HCT116 (cell line): Measurements from ENCODE around the gene CDC42BPB. TPM values are rescaled to one million over a fixed set of nuclear protein-coding genes. Genes with fewer than 3 reads are reported as not detected.

Experiments used
- ATAC-seq: fragments of 200-7000 bp; cut with Tn5 transposase; 2 replicates; pipeline ENCODE4 v1.9.1; 2020; ENCODE audit warnings: mild to moderate bottlenecking, moderate library complexity
- BruUV-seq: library from RNA; stranded (reverse); fragments of 400-500 nt; replicated peaks from 2 replicates; lab custom pipeline; 2021; lab: Mats Ljungman, UMichigan
- CTCF ChIA-PET: fragments of 300-600 bp; sonication (Branson Sonifier 250); formaldehyde crosslinking; loops from one replicate; lab custom pipeline; 2021; ENCODE audit warnings: antibody characterized with exemption; lab: Charles Lee
- POLR2A ChIA-PET: fragments of 300-600, 350-600 bp; sonication (Branson Sonifier 250); formaldehyde crosslinking; loops from one replicate; lab custom pipeline; 2021; ENCODE audit warnings: antibody characterized with exemption; lab: Charles Lee
- RAD21 ChIA-PET, 2 experiments: fragments of 300-600 bp; sonication (Branson Sonifier 250); formaldehyde crosslinking; loops; one replicate each; lab custom pipeline; 2023; ENCODE audit warnings: low total read pairs in 2 of 2; ENCODE audit not compliant: uncharacterized antibody in 2 of 2, unreplicated experiment in 2 of 2, low non-redundant PET in 1 of 2; lab: Charles Lee
- DNase-seq: peaks from one replicate; pipeline ENCODE4 v3.0.0-alpha.2; 2010; ENCODE audit warnings: low read depth, low spot score
- H2AFZ ChIP-seq: fragments of 200-600 bp; shearing (Covaris generic), sonication (generic); 2 replicates; pipeline ENCODE4 v1.6.1; 2017; ENCODE audit warnings: low read depth, mixed run types, mixed read lengths, antibody characterized with exemption, low read length; ENCODE audit not compliant: poor library complexity, severe bottlenecking
- H3K27ac ChIP-seq: 2 replicates; pipeline ENCODE4 v1.5.1; 2012; ENCODE audit warnings: low read depth, low read length
- H3K27me3 ChIP-seq: fragments of 200-600 bp; sonication (generic); 2 replicates; pipeline ENCODE4 v1.6.1; 2016; ENCODE audit warnings: mixed run types, low read length, mixed read lengths; ENCODE audit not compliant: insufficient read depth
- H3K36me3 ChIP-seq, 2 experiments: fragments of 200-500 bp in 1 of 2; fragments of 200-600 bp in 1 of 2; sonication (Bioruptor generic) in 1 of 2; sonication (generic) in 1 of 2; 2 replicates each; pipeline versions ENCODE4 v1.5.1 to v1.6.1; 2014 to 2016; ENCODE audit warnings: low read length in 2 of 2, inconsistent platforms in 1 of 2, mixed read lengths in 1 of 2, mixed run types in 1 of 2; ENCODE audit not compliant: insufficient read depth in 2 of 2, control insufficient read depth in 1 of 2
- H3K4me1 ChIP-seq, 2 experiments: fragments of 200-600 bp in 1 of 2; sonication (generic) in 1 of 2; 2 replicates each; pipeline versions ENCODE4 v1.5.1 to v1.6.1; 2012 to 2017; ENCODE audit warnings: low read length in 2 of 2, inconsistent platforms in 1 of 2, mild to moderate bottlenecking in 1 of 2, mixed read lengths in 1 of 2, mixed run types in 1 of 2, moderate library complexity in 1 of 2; ENCODE audit not compliant: insufficient read depth in 2 of 2, control insufficient read depth in 1 of 2
- H3K4me2 ChIP-seq: fragments of 200-600 bp; sonication (generic); 2 replicates; pipeline ENCODE4 v1.6.1; 2017; ENCODE audit warnings: mixed run types, low read length, mixed read lengths
- H3K4me3 ChIP-seq, 2 experiments: fragments of 200-600 bp in 1 of 2; sonication (generic) in 1 of 2; replicated peaks in 1 of 2; 2 replicates each; pipeline ENCODE4 v1.5.1; 2011 to 2016; ENCODE audit warnings: low read length in 2 of 2, control low read depth in 1 of 2, low read depth in 1 of 2, mild to moderate bottlenecking in 1 of 2, mixed read lengths in 1 of 2, mixed run types in 1 of 2
- H3K79me2 ChIP-seq: fragments of 200-600 bp; sonication (generic); 2 replicates; pipeline ENCODE4 v1.6.1; 2017; ENCODE audit warnings: mild to moderate bottlenecking, mixed run types, low read length, moderate library complexity, mixed read lengths; ENCODE audit not compliant: insufficient read depth
- H3K9ac ChIP-seq: fragments of 200-600 bp; sonication (generic); 2 replicates; pipeline ENCODE4 v1.6.1; 2016; ENCODE audit warnings: low read length, mixed read lengths
- H3K9me2 ChIP-seq: fragments of 200-600 bp; sonication (generic), shearing (Covaris generic); 2 replicates; pipeline ENCODE4 v1.6.1; 2017; ENCODE audit warnings: mixed run types, mild to moderate bottlenecking, moderate library complexity; ENCODE audit not compliant: insufficient read depth
- H3K9me3 ChIP-seq, 2 experiments: fragments of 200-500 bp in 1 of 2; fragments of 200-600 bp in 1 of 2; sonication (Bioruptor generic) in 1 of 2; sonication (generic) in 1 of 2; 2 replicates each; pipeline ENCODE4 v1.6.1; 2014 to 2017; ENCODE audit warnings: low read length in 2 of 2, mixed read lengths in 2 of 2, inconsistent platforms in 1 of 2, low read depth in 1 of 2, mild to moderate bottlenecking in 1 of 2, mixed run types in 1 of 2, moderate library complexity in 1 of 2; ENCODE audit not compliant: control insufficient read depth in 1 of 2, insufficient read depth in 1 of 2
- H4K20me1 ChIP-seq: fragments of 200-600 bp; sonication (generic), shearing (Covaris generic); 2 replicates; pipeline ENCODE4 v1.6.1; 2017; ENCODE audit warnings: mixed run types, mild to moderate bottlenecking, moderate library complexity; ENCODE audit not compliant: insufficient read depth
- CEBPB ChIP-seq: IDR thresholded peaks from 2 replicates; pipeline ENCODE4 v1.6.1; 2012; ENCODE audit warnings: low read depth
- ELF1 ChIP-seq: IDR thresholded peaks from 2 replicates; pipeline ENCODE4 v1.6.1; 2012; ENCODE audit warnings: low read depth, borderline replicate concordance
- EZH2phosphoT487 ChIP-seq: fragments of 200-600 bp; IDR thresholded peaks from 2 replicates; pipeline ENCODE4 v1.6.1; 2018; ENCODE audit warnings: antibody characterized with exemption, borderline replicate concordance
- JUND ChIP-seq: IDR thresholded peaks from 2 replicates; pipeline ENCODE4 v1.6.1; 2012
- RAD21 ChIP-seq: IDR thresholded peaks from 2 replicates; pipeline ENCODE4 v1.6.1; 2012; ENCODE audit warnings: low read depth, mild to moderate bottlenecking
- ZFX ChIP-seq: fragments of 450-650 bp; IDR thresholded peaks from 2 replicates; pipeline ENCODE4 v1.6.1; 2017
- ZNF274 ChIP-seq: fragments of 200-500 bp; sonication (Bioruptor generic); IDR thresholded peaks from 2 replicates; pipeline ENCODE4 v1.6.1; 2014; ENCODE audit warnings: mild to moderate bottlenecking, low read depth, low read length, inconsistent platforms
- intact Hi-C: fragments of 100-400 bp; cut with micrococcal nuclease; formaldehyde crosslinking; loops from 2 replicates; pipeline ENCODE4 v1.10.0; 2022
- total RNA-seq: library from RNA; stranded (reverse); gene quantifications from one replicate; pipeline ENCODE4 v1.2.1, GENCODE V29; 2021; ENCODE audit not compliant: unreplicated experiment
- TF ChIP-seq, protein P1 (sequence below), 3 experiments: fragments of 200-600 bp in 1 of 3; sonication (generic) in 1 of 3; IDR thresholded peaks in 2 of 3; conservative IDR thresholded peaks in 1 of 3; 2 replicates each; pipeline ENCODE4 v1.5.1; 2012 to 2017; ENCODE audit warnings: low read depth in 2 of 3, low read length in 2 of 3, antibody characterized with exemption in 1 of 3, borderline replicate concordance in 1 of 3, control low read depth in 1 of 3, mild to moderate bottlenecking in 1 of 3, mixed read lengths in 1 of 3, mixed run types in 1 of 3, moderate library complexity in 1 of 3; ENCODE audit not compliant: insufficient read depth in 1 of 3

The CDC42BPB gene
- total RNA-seq, 1 experiment from 2014 or later, result 85.6 TPM

DNA sequence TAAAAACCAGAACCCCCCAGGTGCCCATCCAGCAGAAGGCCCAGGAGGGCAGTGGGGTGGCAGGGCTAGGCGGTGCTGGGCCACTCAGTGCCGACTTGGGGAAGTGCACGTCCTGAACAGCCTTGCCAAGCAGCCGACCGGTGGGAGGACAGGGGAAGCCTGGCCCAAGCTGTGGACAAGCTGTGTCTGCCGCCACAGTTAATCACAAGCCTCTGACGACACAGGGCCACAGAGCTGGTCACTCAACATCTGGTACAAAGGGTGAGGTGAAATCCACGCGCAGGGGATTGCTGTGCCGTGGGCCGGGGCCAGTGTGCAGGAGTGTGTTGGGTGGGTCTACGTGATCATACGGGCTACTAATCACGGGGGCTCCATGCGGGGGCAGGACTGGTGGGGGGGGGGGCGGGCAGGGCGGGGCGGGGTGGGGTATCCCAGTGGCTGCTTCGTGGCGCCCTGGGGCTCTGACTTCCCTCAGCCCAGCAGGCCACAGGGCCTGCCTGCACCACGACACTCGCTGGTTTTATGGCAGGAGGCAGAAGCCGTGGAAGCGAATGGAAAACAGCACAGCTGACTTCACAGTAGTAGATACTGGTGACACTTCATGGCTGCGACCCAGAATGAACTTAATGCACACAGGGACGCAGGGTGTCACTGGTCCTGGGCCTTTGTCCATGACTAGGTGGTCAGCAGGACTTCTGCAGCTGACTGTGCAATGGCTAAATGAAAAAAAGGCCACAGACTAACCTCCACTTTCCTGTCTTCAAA lies 124.7 kb downstream of the CDC42BPB start:
- no peak overlapping the region for H3K4me2 ChIP-seq
- CTCF ChIA-PET, result no interaction called here
- TF ChIP-seq EZH2phosphoT487 (no peak), CEBPB (no peak), ZFX (no peak), RAD21 (no peak), ELF1 (no peak), ZNF274 (no peak), JUND (no peak)
- TF ChIP-seq, protein P1, sequence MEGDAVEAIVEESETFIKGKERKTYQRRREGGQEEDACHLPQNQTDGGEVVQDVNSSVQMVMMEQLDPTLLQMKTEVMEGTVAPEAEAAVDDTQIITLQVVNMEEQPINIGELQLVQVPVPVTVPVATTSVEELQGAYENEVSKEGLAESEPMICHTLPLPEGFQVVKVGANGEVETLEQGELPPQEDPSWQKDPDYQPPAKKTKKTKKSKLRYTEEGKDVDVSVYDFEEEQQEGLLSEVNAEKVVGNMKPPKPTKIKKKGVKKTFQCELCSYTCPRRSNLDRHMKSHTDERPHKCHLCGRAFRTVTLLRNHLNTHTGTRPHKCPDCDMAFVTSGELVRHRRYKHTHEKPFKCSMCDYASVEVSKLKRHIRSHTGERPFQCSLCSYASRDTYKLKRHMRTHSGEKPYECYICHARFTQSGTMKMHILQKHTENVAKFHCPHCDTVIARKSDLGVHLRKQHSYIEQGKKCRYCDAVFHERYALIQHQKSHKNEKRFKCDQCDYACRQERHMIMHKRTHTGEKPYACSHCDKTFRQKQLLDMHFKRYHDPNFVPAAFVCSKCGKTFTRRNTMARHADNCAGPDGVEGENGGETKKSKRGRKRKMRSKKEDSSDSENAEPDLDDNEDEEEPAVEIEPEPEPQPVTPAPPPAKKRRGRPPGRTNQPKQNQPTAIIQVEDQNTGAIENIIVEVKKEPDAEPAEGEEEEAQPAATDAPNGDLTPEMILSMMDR (IDR thresholded peaks at IDR 0.05 in 2 of 3, conservative IDR thresholded peaks at IDR 0.05 in 1 of 3; ENCODE audit: borderline replicate concordance in 1 of 3, insufficient read depth in 1 of 3, low read depth in 2 of 3, low read length in 2 of 3), result no peak
- TF ChIP-seq, all 23 proteins: peak for 0
- Histone ChIP-seq H3K36me3 (peaks cover 2 to 8% of the 10 kb centered on the region in 2 experiments; a peak in 1 of 4 replicates), H4K20me1 (no peaks in the 10 kb centered on the region), H3K4me3 (no peak overlapping the region), H3K27me3 (no peaks in the 10 kb centered on the region), H3K4me1 (peaks cover 14 to 28% of the 10 kb centered on the region in 2 experiments), H3K27ac (no peak overlapping the region), H2AFZ (no peak overlapping the region), H3K9ac (no peak overlapping the region), H3K9me3 (no peaks in the 10 kb centered on the region), H3K9me2 (no peaks in the 10 kb centered on the region), H3K79me2 (no peaks in the 10 kb centered on the region)
- ATAC-seq (no peak), DNase-seq (no peak)
- no TSS peak for BruUV-seq
- POLR2A ChIA-PET, result no interaction called here
- RAD21 ChIA-PET, result no interaction called here
- intact Hi-C loops, result no loop called here
